GM10248 (cell line): ENCODE results near the gene VPS13A.
A peak's percentile ranks its signal among the peaks of the same experiment; 100 is the strongest.

Experiments used
- CTCF ChIA-PET: fragments of 300-600 bp; sonication (Branson Sonifier 250); formaldehyde crosslinking; extraction: SDS; loops from one replicate; lab custom pipeline; 2021; ENCODE audit warnings: antibody characterized with exemption; lab: Yijun Ruan, JAX
- POLR2A ChIA-PET: fragments of 350-650 bp; sonication (Branson Sonifier 250); formaldehyde crosslinking; extraction: SDS; loops from one replicate; lab custom pipeline; 2020; ENCODE audit warnings: antibody characterized with exemption; lab: Yijun Ruan, JAX
- DNase-seq: peaks from one replicate; pipeline ENCODE4 v3.0.0; 2012; ENCODE audit errors: extremely low spot score
- TF ChIP-seq, protein P1 (sequence below): IDR thresholded peaks from 2 replicates; pipeline ENCODE4 v1.5.1; 2012; ENCODE audit warnings: mild to moderate bottlenecking, low read depth; ENCODE audit errors: extremely low read depth, missing control alignments, control extremely low read depth

Gene VPS13A

DNA sequence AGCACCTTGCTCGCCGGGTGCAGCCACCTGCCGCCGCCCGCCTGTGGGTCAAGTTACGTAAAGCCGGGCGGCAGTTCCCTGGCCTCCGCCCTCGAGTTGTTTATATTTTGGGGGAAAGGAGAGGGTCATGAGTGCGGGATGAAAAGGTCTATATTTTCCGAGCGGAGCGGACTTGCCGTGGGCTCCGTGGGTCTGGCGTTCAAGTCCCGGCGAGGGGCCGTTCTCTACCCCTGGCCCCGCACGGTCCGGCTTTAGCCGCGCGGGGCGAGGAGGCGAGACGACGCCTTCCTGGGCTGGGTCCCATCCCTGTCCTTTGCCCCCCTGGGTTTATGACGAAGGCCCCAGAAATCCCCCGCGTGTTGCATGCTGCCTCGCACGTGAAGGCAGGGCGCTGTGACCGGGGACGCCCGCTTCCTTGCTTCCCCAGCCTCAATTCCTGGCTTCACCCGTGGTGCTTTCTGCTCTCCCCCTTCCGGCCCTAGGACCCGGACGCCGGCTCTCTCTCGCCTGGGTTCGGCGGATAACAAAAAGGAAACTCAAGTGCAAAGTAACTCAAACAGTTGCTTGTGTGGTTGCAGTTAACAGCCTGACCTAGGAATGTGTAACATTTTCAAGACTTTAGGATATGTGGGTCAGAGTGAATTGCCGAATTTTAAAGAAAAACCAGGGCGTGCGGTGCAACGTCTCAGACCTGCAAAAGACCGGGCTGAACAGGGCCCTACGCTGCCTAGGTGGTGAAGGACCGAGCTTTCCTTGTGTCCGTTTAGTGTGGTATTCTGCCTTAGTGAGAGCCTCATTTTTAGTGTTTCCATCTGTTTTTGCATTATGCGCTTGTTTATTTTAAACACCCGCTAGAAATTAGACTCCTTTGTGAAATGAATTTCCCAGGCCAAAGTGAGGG lies 810 bp downstream of the VPS13A start:
- POLR2A ChIA-PET, result no interaction called here
- peak; percentile 48 for DNase-seq
- CTCF ChIA-PET, result interaction anchor here (1.1 to 3.8 kb wide), 3 partner anchors 11 to 370 kb away, joined by 3 to 35 read pairs (median 5); no protein-coding TSS in a partner anchor
- TF ChIP-seq, protein P1, sequence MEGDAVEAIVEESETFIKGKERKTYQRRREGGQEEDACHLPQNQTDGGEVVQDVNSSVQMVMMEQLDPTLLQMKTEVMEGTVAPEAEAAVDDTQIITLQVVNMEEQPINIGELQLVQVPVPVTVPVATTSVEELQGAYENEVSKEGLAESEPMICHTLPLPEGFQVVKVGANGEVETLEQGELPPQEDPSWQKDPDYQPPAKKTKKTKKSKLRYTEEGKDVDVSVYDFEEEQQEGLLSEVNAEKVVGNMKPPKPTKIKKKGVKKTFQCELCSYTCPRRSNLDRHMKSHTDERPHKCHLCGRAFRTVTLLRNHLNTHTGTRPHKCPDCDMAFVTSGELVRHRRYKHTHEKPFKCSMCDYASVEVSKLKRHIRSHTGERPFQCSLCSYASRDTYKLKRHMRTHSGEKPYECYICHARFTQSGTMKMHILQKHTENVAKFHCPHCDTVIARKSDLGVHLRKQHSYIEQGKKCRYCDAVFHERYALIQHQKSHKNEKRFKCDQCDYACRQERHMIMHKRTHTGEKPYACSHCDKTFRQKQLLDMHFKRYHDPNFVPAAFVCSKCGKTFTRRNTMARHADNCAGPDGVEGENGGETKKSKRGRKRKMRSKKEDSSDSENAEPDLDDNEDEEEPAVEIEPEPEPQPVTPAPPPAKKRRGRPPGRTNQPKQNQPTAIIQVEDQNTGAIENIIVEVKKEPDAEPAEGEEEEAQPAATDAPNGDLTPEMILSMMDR, result no peak

DNA sequence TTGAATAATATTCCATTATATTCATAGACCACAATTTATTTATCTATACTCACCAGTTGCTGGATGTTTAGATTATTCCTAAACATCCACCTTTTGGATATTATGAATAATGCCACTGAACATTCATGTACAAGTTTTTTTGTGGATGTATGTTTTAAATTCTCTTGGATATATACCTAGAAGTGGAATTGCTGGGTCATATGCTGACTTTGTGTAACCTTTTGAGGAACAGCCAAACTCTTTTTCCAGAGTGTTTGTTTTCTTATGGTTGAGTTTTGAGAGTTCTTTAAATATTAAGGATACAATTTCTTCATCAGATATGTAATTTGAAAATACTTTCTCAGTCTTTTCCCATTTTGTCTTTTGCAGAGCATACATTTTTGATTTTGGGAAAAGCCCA lies 2.7 kb downstream of the VPS13A start:
- TF ChIP-seq, protein P1, result no peak
- DNase-seq, result no peak
- CTCF ChIA-PET, result no interaction called here
- POLR2A ChIA-PET, result no interaction called here

DNA sequence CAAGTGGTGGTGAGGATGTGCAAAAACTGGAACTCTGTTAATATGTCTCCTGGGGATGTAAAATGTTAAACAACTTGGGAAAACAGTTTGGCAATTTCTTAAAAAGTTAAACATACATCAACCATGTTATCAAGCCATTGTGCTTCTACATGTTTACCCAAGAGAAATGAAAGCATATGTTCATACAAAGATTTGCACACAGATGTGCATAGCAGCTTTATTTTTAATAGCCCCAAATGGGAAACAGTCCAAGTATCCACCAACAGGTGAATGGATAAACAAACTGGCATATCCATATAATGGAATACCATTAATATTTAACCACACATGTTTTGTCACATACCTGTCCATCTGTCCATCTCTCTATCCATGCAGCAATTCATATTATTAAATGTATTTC lies 6.2 kb downstream of the VPS13A start:
- CTCF ChIA-PET, result interaction anchor here (1.6 to 1.9 kb wide), 2 partner anchors 16 to 273 kb away, joined by 3 to 5 read pairs; no protein-coding TSS in a partner anchor
- POLR2A ChIA-PET, result no interaction called here
- no peak for DNase-seq
- TF ChIP-seq, protein P1, result no peak

DNA sequence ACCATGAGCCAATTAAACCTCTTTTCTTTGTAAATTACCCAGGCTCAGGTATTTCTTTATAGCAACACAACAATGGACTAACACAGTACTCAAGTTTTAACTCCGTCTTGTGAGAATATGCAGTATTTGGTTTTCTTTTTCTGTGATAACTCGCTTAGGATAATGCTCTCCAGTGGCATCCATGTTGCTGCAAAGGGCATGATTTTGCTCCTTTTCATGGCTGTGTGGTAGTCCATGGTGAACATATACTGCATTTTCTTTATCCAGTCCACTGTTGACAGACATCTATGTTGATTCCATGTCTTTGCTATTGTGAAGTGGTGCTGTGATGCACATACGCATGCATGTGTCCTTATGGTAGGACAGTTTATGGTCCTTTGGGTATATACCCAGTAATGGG lies 10.9 kb downstream of the VPS13A start:
- CTCF ChIA-PET, result no interaction called here
- POLR2A ChIA-PET, result no interaction called here
- DNase-seq, result no peak
- TF ChIP-seq, protein P1, result no peak

DNA sequence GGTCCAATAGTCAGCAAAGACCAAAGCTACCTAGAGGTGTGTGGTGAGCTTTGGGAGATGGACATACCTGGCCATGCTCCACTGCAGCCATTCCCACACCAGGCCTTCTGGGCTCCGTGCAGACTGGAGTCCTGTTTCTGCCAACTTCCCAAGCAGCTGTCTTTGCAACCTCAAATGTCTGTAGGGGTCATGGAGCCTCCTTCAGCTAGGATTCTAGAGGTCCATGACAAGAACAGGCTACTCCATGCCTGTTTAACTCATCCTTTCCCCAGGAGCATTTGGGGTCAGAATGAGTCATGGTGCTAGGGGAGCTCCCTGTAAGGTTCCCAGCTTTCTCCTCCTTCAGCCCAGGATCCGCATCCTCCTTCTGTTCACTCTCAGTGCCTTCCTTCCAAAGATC lies 17.1 kb downstream of the VPS13A start:
- CTCF ChIA-PET, result interaction anchor here (0.7 to 1.2 kb wide), 7 partner anchors 11 to 102 kb away, joined by 3 to 4 read pairs (median 3); no protein-coding TSS in a partner anchor
- POLR2A ChIA-PET, result no interaction called here

DNA sequence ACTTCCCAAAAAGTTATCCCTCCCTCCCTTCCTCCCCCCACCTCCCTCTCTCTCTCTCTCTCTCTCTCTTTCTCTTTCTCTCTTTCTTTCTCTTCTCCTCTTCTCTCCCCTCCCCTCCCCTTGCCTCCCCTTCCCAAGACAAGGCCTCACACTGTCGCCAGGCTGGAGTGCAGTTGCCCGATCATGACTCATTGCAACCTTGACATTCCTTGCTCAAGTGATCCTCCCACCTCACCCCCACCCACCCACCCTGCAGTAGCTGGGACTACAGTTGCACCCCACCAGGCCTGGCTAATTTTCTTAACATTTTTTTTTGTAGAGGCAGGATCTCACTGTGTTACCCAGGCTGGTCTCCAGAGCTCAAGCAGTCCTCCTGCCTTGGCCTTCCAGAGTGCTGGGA lies 32.8 kb downstream of the VPS13A start:
- ChIA-PET CTCF (interaction anchor here (1.4 to 1.5 kb wide), 2 partner anchors 13 to 14 kb away, joined by 3 to 4 read pairs; no protein-coding TSS in a partner anchor), POLR2A (no interaction called here)
- TF ChIP-seq, protein P1, result no peak
- DNase-seq, result no peak

More for the DNA sequence above, 17.1 kb downstream of the VPS13A start:
- DNase-seq, result no peak
- TF ChIP-seq, protein P1, result no peak
